Erythroblast (primary cell): ENCODE results near the gene GSC.

Source experiments
- GATA1 ChIP-seq: IDR thresholded peaks from 2 replicates; pipeline ENCODE4 v1.6.1; 2011; ENCODE audit warnings: low read depth, mild to moderate bottlenecking, control low read depth, low read length, moderate library complexity
- POLR2A ChIP-seq: IDR thresholded peaks from 2 replicates; pipeline ENCODE4 v1.6.1; 2011; ENCODE audit warnings: mild to moderate bottlenecking, low read length

DNA sequence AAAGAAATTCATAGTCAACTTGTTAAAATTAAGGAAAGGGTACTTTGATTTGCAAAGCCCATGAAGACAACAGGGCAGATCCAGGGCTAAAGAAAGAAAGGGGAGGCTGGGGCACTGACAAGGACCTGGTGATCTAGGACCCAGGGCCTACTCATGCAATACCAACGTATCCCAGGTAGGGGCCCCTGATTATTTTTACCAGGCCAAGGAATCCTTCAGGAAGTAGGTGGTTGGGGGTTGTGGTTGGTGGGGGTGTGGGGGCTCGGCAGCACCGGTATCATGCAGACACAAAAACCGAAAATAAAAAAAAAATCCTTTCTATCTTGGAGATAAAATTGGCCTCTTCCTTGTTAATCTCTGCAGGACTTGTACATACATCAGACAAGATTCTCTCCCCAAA is 47.5 kb downstream of the GSC start:
- TF ChIP-seq POLR2A (no peak), GATA1 (no peak)
